ENCODE measurements around the gene ZNF783.
A peak's percentile ranks its signal among the peaks of the same experiment; 100 is the strongest.

The ZNF783 gene

DNA sequence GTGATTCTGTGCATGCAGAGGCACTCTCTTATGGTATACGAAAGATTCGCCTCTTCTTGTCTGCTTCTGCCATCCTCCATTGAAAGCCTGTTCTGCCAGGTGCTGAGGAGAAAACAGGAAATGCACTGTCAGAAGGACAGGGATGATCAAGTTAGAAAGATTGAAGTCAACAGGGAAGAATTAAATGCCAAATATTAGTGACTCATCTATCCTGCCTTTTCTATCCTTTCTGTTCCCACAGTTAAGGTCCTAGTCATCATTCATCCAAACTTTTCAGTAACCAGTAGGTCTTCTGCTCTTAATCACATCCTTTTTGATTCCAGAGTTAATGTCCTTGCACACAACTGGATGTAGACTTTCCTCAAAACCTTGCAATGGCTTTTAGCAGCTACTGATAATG lies 4.8 kb upstream of the ZNF783 start:
- H3K79me1 ChIP-seq (replicated peaks; ENCODE audit: low read length, poor library complexity, severe bottlenecking): peaks cover 8% of the 10 kb centered on the region
- no peak overlapping the region for H3K4me2 ChIP-seq (ENCODE audit: low read length, poor library complexity, severe bottlenecking)
- H3K36me3 ChIP-seq (ENCODE audit: control insufficient read depth in 1 of 2, insufficient read depth in 2 of 2, low read depth in 1 of 2, low read length in 2 of 2): peaks cover 35 to 43% of the 10 kb centered on the region in 2 experiments
- H2AK5ac ChIP-seq (ENCODE audit: low read length, severe bottlenecking): no peak overlapping the region
- H3K9ac ChIP-seq (ENCODE audit: low read length): no peak overlapping the region
- no peak overlapping the region for H3K27ac ChIP-seq (ENCODE audit: low read length, poor library complexity, severe bottlenecking)
- no peak overlapping the region for H3K23ac ChIP-seq (ENCODE audit: low read length in 2 of 2)
- no peak for DNase-seq
- H3K4me1 ChIP-seq (ENCODE audit: control insufficient read depth, insufficient read depth, low read depth, low read length): peaks cover under 1% of the 10 kb centered on the region
- no peaks in the 10 kb centered on the region for H3K27me3 ChIP-seq (ENCODE audit: control insufficient read depth in 1 of 2, insufficient read depth in 1 of 2, low read length in 2 of 2)
- no peak overlapping the region for H4K8ac ChIP-seq (ENCODE audit: low read length)
- no peak overlapping the region for H2BK12ac ChIP-seq (ENCODE audit: low read length in 2 of 2)
- H2AFZ ChIP-seq (ENCODE audit: low read depth, low read length): no peak overlapping the region
- no peak overlapping the region for H3K14ac ChIP-seq (ENCODE audit: low read length in 2 of 2)
- no peak overlapping the region for H4K91ac ChIP-seq (ENCODE audit: low read length)
- H3K9me3 ChIP-seq (ENCODE audit: control insufficient read depth, low read length): no peaks in the 10 kb centered on the region
- no peak overlapping the region for H3K18ac ChIP-seq (ENCODE audit: low read depth in 1 of 2, low read length in 2 of 2)
- H2BK15ac ChIP-seq (ENCODE audit: low read depth, poor library complexity, severe bottlenecking): no peak overlapping the region
- H3K4ac ChIP-seq (ENCODE audit: low read depth in 1 of 2, low read length in 2 of 2): no peak overlapping the region
- no peak overlapping the region for H2BK5ac ChIP-seq (ENCODE audit: low read depth, low read length, poor library complexity, severe bottlenecking)
- 94% methylated on average over 2 of the region's 2 CpGs for WGBS
- H2BK120ac ChIP-seq (ENCODE audit: low read depth, low read length): no peak overlapping the region
- H3K4me3 ChIP-seq (ENCODE audit: insufficient read depth in 1 of 2, low read depth in 1 of 2, low read length in 2 of 2): no peak overlapping the region

DNA sequence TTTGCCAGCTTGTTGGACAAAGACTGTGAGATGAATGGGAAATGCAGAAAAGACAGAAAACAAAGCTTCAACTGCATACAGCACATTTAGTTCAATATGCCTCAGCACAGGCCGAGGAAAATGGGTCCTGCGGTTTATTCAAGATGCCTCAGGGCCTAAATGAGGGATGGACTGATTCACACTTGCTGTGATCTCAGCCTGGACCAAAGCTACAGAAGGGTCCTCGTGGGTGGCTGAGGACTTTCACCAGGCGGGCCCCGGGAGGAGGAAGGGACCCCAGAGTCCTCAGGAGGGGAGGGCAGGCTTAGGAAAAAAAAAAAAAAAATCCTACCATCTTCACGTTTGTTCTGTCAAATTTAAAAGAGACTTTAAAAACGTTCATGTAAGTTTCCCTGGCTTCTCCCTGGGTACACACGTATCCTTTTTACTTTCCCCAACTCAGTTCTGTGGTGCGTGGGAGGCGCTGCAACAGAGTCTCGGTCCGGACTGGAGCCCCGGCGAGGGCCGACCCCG lies 624 bp upstream of the ZNF783 start:
- Histone ChIP-seq H3K23ac (ENCODE audit: low read length in 2 of 2) (no peak overlapping the region), H3K18ac (ENCODE audit: low read depth in 1 of 2, low read length in 2 of 2) (peak overlapping the region; percentile 91 to 93), H3K4me2 (ENCODE audit: low read length, poor library complexity, severe bottlenecking) (peak overlapping the region; percentile 83), H3K4ac (ENCODE audit: low read depth in 1 of 2, low read length in 2 of 2) (peak overlapping the region; percentile 15 to 32), H3K4me1 (ENCODE audit: control insufficient read depth, insufficient read depth, low read depth, low read length) (peaks cover 6% of the 10 kb centered on the region), H2AFZ (ENCODE audit: low read depth, low read length) (peak overlapping the region; percentile 93), H2BK120ac (ENCODE audit: low read depth, low read length) (no peak overlapping the region), H3K14ac (ENCODE audit: low read length in 2 of 2) (no peak overlapping the region), H3K9me3 (ENCODE audit: control insufficient read depth, low read length) (no peaks in the 10 kb centered on the region), H2BK5ac (ENCODE audit: low read depth, low read length, poor library complexity, severe bottlenecking) (no peak overlapping the region), H2BK12ac (ENCODE audit: low read length in 2 of 2) (no peak overlapping the region), H4K8ac (ENCODE audit: low read length) (peak overlapping the region; percentile 93), H3K36me3 (ENCODE audit: control insufficient read depth in 1 of 2, insufficient read depth in 2 of 2, low read depth in 1 of 2, low read length in 2 of 2) (peaks cover 10 to 23% of the 10 kb centered on the region in 2 experiments), H3K4me3 (ENCODE audit: insufficient read depth in 1 of 2, low read depth in 1 of 2, low read length in 2 of 2) (peak overlapping the region; percentile 71 to 83), H3K79me1 (replicated peaks; ENCODE audit: low read length, poor library complexity, severe bottlenecking) (peaks cover 11% of the 10 kb centered on the region), H3K9ac (ENCODE audit: low read length) (peak overlapping the region; percentile 97), H2AK5ac (ENCODE audit: low read length, severe bottlenecking) (no peak overlapping the region), H3K27me3 (ENCODE audit: control insufficient read depth in 1 of 2, insufficient read depth in 1 of 2, low read length in 2 of 2) (no peaks in the 10 kb centered on the region), H4K91ac (ENCODE audit: low read length) (no peak overlapping the region), H3K27ac (ENCODE audit: low read length, poor library complexity, severe bottlenecking) (peak overlapping the region; percentile 85), H2BK15ac (ENCODE audit: low read depth, poor library complexity, severe bottlenecking) (peak overlapping the region; percentile 33)
- DNase-seq: peak; percentile 51
- WGBS: 24% methylated on average over 16 of the region's 16 CpGs

GRCh38 chr7:149266451-149266850 lies 4.5 kb downstream of the ZNF783 start:
- Histone ChIP-seq H2BK5ac (ENCODE audit: low read depth, low read length, poor library complexity, severe bottlenecking) (no peak overlapping the region), H3K36me3 (ENCODE audit: control insufficient read depth in 1 of 2, insufficient read depth in 2 of 2, low read depth in 1 of 2, low read length in 2 of 2) (peaks cover 28 to 63% of the 10 kb centered on the region in 2 experiments), H3K79me1 (replicated peaks; ENCODE audit: low read length, poor library complexity, severe bottlenecking) (peaks cover 18% of the 10 kb centered on the region), H3K27me3 (ENCODE audit: control insufficient read depth in 1 of 2, insufficient read depth in 1 of 2, low read length in 2 of 2) (no peaks in the 10 kb centered on the region), H4K91ac (ENCODE audit: low read length) (no peak overlapping the region), H3K18ac (ENCODE audit: low read depth in 1 of 2, low read length in 2 of 2) (no peak overlapping the region), H2AFZ (ENCODE audit: low read depth, low read length) (no peak overlapping the region), H3K27ac (ENCODE audit: low read length, poor library complexity, severe bottlenecking) (no peak overlapping the region), H2BK120ac (ENCODE audit: low read depth, low read length) (no peak overlapping the region), H3K4me1 (ENCODE audit: control insufficient read depth, insufficient read depth, low read depth, low read length) (peaks cover 6% of the 10 kb centered on the region), H3K14ac (ENCODE audit: low read length in 2 of 2) (no peak overlapping the region), H4K8ac (ENCODE audit: low read length) (no peak overlapping the region), H2BK12ac (ENCODE audit: low read length in 2 of 2) (no peak overlapping the region), H2AK5ac (ENCODE audit: low read length, severe bottlenecking) (no peak overlapping the region), H3K4me3 (ENCODE audit: insufficient read depth in 1 of 2, low read depth in 1 of 2, low read length in 2 of 2) (no peak overlapping the region), H3K4me2 (ENCODE audit: low read length, poor library complexity, severe bottlenecking) (no peak overlapping the region), H2BK15ac (ENCODE audit: low read depth, poor library complexity, severe bottlenecking) (no peak overlapping the region), H3K4ac (ENCODE audit: low read depth in 1 of 2, low read length in 2 of 2) (no peak overlapping the region), H3K23ac (ENCODE audit: low read length in 2 of 2) (no peak overlapping the region), H3K9ac (ENCODE audit: low read length) (no peak overlapping the region), H3K9me3 (ENCODE audit: control insufficient read depth, low read length) (no peaks in the 10 kb centered on the region)
- DNase-seq: no peak
- WGBS: 97% methylated on average over 21 of the region's 21 CpGs

DNA sequence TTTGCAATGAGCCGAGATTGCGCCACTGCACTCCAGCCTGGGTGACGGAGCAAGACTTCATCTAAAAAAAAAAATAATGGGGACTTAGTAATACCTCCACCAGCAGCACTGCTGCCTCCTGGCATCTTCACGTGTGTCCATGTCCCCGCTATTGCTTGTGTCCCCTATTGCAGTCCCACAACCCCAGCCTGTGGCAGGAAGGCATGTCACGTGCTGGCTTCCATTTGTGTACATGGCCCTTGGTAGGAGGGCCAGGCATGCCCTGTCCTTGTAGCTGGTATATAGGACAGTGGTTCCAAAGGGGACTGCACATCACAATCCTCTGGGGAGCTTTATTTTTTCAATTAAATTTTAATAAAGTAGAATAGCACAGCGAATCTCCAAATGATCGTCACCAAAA lies 5.7 kb downstream of the ZNF783 start:
- Histone ChIP-seq H2BK120ac (ENCODE audit: low read depth, low read length) (no peak overlapping the region), H2AFZ (ENCODE audit: low read depth, low read length) (no peak overlapping the region), H3K4me3 (ENCODE audit: insufficient read depth in 1 of 2, low read depth in 1 of 2, low read length in 2 of 2) (no peak overlapping the region), H3K18ac (ENCODE audit: low read depth in 1 of 2, low read length in 2 of 2) (no peak overlapping the region), H3K4ac (ENCODE audit: low read depth in 1 of 2, low read length in 2 of 2) (no peak overlapping the region), H3K9me3 (ENCODE audit: control insufficient read depth, low read length) (no peaks in the 10 kb centered on the region), H3K4me1 (ENCODE audit: control insufficient read depth, insufficient read depth, low read depth, low read length) (no peaks in the 10 kb centered on the region), H4K91ac (ENCODE audit: low read length) (no peak overlapping the region), H2BK15ac (ENCODE audit: low read depth, poor library complexity, severe bottlenecking) (no peak overlapping the region), H3K79me1 (replicated peaks; ENCODE audit: low read length, poor library complexity, severe bottlenecking) (peaks cover 24% of the 10 kb centered on the region), H3K14ac (ENCODE audit: low read length in 2 of 2) (no peak overlapping the region), H3K27me3 (ENCODE audit: control insufficient read depth in 1 of 2, insufficient read depth in 1 of 2, low read length in 2 of 2) (no peaks in the 10 kb centered on the region), H3K36me3 (ENCODE audit: control insufficient read depth in 1 of 2, insufficient read depth in 2 of 2, low read depth in 1 of 2, low read length in 2 of 2) (peaks cover 31 to 75% of the 10 kb centered on the region in 2 experiments), H3K4me2 (ENCODE audit: low read length, poor library complexity, severe bottlenecking) (no peak overlapping the region), H3K23ac (ENCODE audit: low read length in 2 of 2) (no peak overlapping the region), H3K9ac (ENCODE audit: low read length) (no peak overlapping the region), H4K8ac (ENCODE audit: low read length) (no peak overlapping the region), H2BK5ac (ENCODE audit: low read depth, low read length, poor library complexity, severe bottlenecking) (no peak overlapping the region), H2BK12ac (ENCODE audit: low read length in 2 of 2) (no peak overlapping the region), H3K27ac (ENCODE audit: low read length, poor library complexity, severe bottlenecking) (no peak overlapping the region), H2AK5ac (ENCODE audit: low read length, severe bottlenecking) (no peak overlapping the region)
- no peak for DNase-seq
- 96% methylated on average over 8 of the region's 8 CpGs for WGBS

Measured in mesenchymal stem cell (in vitro differentiated cells and primary cell).